Fibroblast of villous mesenchyme (primary cell): ENCODE results near the gene ABR. TPM values are rescaled to one million over a fixed set of nuclear protein-coding genes. Genes with fewer than 3 reads are reported as not detected.
A peak's percentile ranks its signal among the peaks of the same experiment; 100 is the strongest.

Source experiments
- DNase-seq: peaks from one replicate; pipeline ENCODE4 v3.0.0-alpha.2; 2010; ENCODE audit warnings: low read depth
- H3K4me3 ChIP-seq: 2 replicates; pipeline ENCODE4 v1.5.1; 2011; ENCODE audit warnings: low read depth, mild to moderate bottlenecking, low read length
- CTCF ChIP-seq: IDR thresholded peaks from 2 replicates; pipeline ENCODE4 v1.5.1; 2012; ENCODE audit warnings: low read depth, mild to moderate bottlenecking, low read length; ENCODE audit not compliant: insufficient read depth
- total RNA-seq: library from RNA; depleted of rRNA; stranded (reverse); fragments of >200 nt; gene quantifications from 2 replicates; pipeline ENCODE4 v1.2.3, GENCODE V29; 2012

ABR gene
- total RNA-seq, 1 donor = 51.8 TPM

GRCh38 chr17:1055751-1056645 is 123.8 kb downstream of the ABR start:
- H3K4me3 ChIP-seq = no peak overlapping the region
- DNase-seq = peak; percentile 62
- TF ChIP-seq CTCF = peak; percentile 67

- DNase-seq = no peak
- TF ChIP-seq CTCF = no peak
- H3K4me3 ChIP-seq = no peak overlapping the region
Observed at GRCh38 chr17:1055231-1055630, 124.5 kb downstream of the ABR start.

- H3K4me3 ChIP-seq = no peak overlapping the region
- no peak for TF ChIP-seq CTCF
- DNase-seq = no peak
Observed at GRCh38 chr17:1054656-1055055, 125.1 kb downstream of the ABR start.

GRCh38 chr17:1053661-1054360 is 126.0 kb downstream of the ABR start:
- TF ChIP-seq CTCF = no peak
- H3K4me3 ChIP-seq = no peak overlapping the region
- DNase-seq = no peak

GRCh38 chr17:1050996-1051925 is 128.5 kb downstream of the ABR start:
- no peak overlapping the region for H3K4me3 ChIP-seq
- no peak for TF ChIP-seq CTCF
- no peak for DNase-seq

- no peak for TF ChIP-seq CTCF
- H3K4me3 ChIP-seq = no peak overlapping the region
- no peak for DNase-seq
Observed at GRCh38 chr17:1050246-1050995, 129.4 kb downstream of the ABR start.
